Renal cortex interstitium (tissue), 11 donors: Measurements from ENCODE around the gene HMG20A. TPM values are rescaled to one million over a fixed set of nuclear protein-coding genes. Genes with fewer than 3 reads are reported as not detected.
"Not testable (repeated sequence)": the region's sequence is repeated elsewhere in the genome, so short reads cannot be mapped to it uniquely, and the experiment has no call there.

Experiments
- DNase-seq, 11 donors: peaks; one replicate each; pipeline ENCODE4 v3.0.0-alpha.2; 2013; ENCODE audit warnings: low read depth in 9 of 11, low spot score in 4 of 11; ENCODE audit errors: extremely low read depth in 1 of 11
- polyA plus RNA-seq, 3 donors: library from polyadenylated mRNA; unstranded; fragments of 120-200 nt; gene quantifications; one replicate each; pipeline ENCODE4 v1.2.1, GENCODE V29; 2013; ENCODE audit not compliant: insufficient read length in 3 of 3

Gene HMG20A
- polyA plus RNA-seq, 3 donors: 63.4 to 75.4 (median 63.9) TPM

GRCh38 chr15:77396692-77397091, 24.0 kb upstream of the HMG20A start:
- no peak for DNase-seq

GRCh38 chr15:77398927-77399326, 21.8 kb upstream of the HMG20A start:
- DNase-seq: no peak

GRCh38 chr15:77400258-77400657, 20.4 kb upstream of the HMG20A start:
- no peak for DNase-seq

- no peak for DNase-seq
These were observed 17.8 kb upstream of the HMG20A start for GRCh38 chr15:77402740-77403379.

- not testable (repeated sequence) for DNase-seq
These were observed 14.4 kb upstream of the HMG20A start for GRCh38 chr15:77406173-77406759.

GRCh38 chr15:77406846-77407245, 13.8 kb upstream of the HMG20A start:
- no peak for DNase-seq

- DNase-seq: no peak
These were observed 11.2 kb upstream of the HMG20A start for GRCh38 chr15:77409259-77410156.

- not testable (repeated sequence) for DNase-seq
These were observed 10.6 kb upstream of the HMG20A start for GRCh38 chr15:77410157-77410500.

GRCh38 chr15:77410701-77411618, 9.7 kb upstream of the HMG20A start:
- no peak for DNase-seq

GRCh38 chr15:77411619-77411976, 9.1 kb upstream of the HMG20A start:
- DNase-seq: no peak

GRCh38 chr15:77412972-77413698, 7.6 kb upstream of the HMG20A start:
- DNase-seq: no peak

- no peak for DNase-seq
These were observed 6.9 kb upstream of the HMG20A start for GRCh38 chr15:77413699-77414349.

GRCh38 chr15:77414789-77415442, 5.8 kb upstream of the HMG20A start:
- no peak for DNase-seq

GRCh38 chr15:77415450-77416147, 5.1 kb upstream of the HMG20A start:
- DNase-seq: no peak

- DNase-seq: no peak
These were observed 4.6 kb upstream of the HMG20A start for GRCh38 chr15:77416148-77416455.

GRCh38 chr15:77416954-77417353, 3.7 kb upstream of the HMG20A start:
- no peak for DNase-seq

GRCh38 chr15:77417602-77418001, 3.1 kb upstream of the HMG20A start:
- no peak for DNase-seq
